ENCODE measurements around the gene ATF4.

The ATF4 gene

DNA sequence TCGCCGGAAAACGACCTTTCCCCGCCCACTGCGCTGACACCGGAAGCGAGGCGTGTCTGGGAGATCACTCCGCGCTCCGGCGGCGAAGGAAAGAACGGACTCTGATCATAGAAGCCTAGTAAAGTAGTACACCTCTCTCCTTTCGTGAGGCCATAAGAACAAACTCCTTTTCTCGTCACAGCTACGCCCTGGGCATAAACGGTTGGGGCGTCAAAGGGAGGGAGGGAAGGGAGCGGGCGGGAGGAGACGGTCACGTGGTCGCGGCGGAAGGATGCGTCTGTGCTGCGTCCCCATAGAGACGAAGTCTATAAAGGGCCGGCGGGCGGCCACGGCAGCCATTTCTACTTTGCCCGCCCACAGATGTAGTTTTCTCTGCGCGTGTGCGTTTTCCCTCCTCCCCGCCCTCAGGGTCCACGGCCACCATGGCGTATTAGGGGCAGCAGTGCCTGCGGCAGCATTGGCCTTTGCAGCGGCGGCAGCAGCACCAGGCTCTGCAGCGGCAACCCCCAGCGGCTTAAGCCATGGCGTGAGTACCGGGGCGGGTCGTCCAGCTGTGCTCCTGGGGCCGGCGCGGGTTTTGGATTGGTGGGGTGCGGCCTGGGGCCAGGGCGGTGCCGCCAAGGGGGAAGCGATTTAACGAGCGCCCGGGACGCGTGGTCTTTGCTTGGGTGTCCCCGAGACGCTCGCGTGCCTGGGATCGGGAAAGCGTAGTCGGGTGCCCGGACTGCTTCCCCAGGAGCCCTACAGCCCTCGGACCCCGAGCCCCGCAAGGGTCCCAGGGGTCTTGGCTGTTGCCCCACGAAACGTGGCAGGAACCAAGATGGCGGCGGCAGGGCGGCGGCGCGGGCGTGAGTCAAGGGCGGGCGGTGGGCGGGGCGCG is at the start of gene ATF4 (continued):
- TF ChIP-seq BCL11A (tag by site-specific recombination; IDR thresholded peaks at IDR 0.05; ENCODE audit: low read depth), result no peak
- no peak for TF ChIP-seq TRIM28 (IDR thresholded peaks at IDR 0.05; ENCODE audit: borderline replicate concordance, low read length)
- TF ChIP-seq ZNF561 (tag by site-specific recombination; IDR thresholded peaks at IDR 0.05; ENCODE audit: borderline replicate concordance), result no peak; the same call in 1 of the 2 replicates
- TF ChIP-seq ZFP37 (tag by site-specific recombination; IDR thresholded peaks at IDR 0.05), result peak; percentile 99
- TF ChIP-seq ZBTB21 (tag by site-specific recombination; IDR thresholded peaks at IDR 0.05), result peak; percentile 87
- TF ChIP-seq, protein P1, sequence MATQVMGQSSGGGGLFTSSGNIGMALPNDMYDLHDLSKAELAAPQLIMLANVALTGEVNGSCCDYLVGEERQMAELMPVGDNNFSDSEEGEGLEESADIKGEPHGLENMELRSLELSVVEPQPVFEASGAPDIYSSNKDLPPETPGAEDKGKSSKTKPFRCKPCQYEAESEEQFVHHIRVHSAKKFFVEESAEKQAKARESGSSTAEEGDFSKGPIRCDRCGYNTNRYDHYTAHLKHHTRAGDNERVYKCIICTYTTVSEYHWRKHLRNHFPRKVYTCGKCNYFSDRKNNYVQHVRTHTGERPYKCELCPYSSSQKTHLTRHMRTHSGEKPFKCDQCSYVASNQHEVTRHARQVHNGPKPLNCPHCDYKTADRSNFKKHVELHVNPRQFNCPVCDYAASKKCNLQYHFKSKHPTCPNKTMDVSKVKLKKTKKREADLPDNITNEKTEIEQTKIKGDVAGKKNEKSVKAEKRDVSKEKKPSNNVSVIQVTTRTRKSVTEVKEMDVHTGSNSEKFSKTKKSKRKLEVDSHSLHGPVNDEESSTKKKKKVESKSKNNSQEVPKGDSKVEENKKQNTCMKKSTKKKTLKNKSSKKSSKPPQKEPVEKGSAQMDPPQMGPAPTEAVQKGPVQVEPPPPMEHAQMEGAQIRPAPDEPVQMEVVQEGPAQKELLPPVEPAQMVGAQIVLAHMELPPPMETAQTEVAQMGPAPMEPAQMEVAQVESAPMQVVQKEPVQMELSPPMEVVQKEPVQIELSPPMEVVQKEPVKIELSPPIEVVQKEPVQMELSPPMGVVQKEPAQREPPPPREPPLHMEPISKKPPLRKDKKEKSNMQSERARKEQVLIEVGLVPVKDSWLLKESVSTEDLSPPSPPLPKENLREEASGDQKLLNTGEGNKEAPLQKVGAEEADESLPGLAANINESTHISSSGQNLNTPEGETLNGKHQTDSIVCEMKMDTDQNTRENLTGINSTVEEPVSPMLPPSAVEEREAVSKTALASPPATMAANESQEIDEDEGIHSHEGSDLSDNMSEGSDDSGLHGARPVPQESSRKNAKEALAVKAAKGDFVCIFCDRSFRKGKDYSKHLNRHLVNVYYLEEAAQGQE (tag by site-specific recombination; IDR thresholded peaks at IDR 0.05), result no peak
- TF ChIP-seq, protein P2, sequence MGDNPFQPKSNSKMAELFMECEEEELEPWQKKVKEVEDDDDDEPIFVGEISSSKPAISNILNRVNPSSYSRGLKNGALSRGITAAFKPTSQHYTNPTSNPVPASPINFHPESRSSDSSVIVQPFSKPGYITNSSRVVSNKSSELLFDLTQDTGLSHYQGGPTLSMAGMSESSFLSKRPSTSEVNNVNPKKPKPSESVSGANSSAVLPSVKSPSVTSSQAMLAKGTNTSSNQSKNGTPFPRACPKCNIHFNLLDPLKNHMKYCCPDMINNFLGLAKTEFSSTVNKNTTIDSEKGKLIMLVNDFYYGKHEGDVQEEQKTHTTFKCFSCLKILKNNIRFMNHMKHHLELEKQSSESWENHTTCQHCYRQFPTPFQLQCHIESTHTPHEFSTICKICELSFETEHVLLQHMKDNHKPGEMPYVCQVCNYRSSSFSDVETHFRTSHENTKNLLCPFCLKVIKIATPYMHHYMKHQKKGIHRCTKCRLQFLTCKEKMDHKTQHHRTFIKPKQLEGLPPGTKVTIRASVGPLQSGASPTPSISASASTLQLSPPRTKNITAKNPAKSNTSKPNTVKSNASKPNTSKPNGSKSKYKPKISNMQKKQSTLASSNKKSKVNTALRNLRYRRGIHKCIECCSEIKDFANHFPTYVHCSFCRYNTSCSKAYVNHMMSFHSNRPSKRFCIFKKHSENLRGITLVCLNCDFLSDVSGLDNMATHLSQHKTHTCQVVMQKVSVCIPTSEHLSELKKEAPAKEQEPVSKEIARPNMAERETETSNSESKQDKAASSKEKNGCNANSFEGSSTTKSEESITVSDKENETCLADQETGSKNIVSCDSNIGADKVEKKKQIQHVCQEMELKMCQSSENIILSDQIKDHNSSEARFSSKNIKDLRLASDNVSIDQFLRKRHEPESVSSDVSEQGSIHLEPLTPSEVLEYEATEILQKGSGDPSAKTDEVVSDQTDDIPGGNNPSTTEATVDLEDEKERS (tag by site-specific recombination; IDR thresholded peaks at IDR 0.05), result peak; percentile 89; the same call in 1 of the 2 replicates
- TF ChIP-seq, protein P3, sequence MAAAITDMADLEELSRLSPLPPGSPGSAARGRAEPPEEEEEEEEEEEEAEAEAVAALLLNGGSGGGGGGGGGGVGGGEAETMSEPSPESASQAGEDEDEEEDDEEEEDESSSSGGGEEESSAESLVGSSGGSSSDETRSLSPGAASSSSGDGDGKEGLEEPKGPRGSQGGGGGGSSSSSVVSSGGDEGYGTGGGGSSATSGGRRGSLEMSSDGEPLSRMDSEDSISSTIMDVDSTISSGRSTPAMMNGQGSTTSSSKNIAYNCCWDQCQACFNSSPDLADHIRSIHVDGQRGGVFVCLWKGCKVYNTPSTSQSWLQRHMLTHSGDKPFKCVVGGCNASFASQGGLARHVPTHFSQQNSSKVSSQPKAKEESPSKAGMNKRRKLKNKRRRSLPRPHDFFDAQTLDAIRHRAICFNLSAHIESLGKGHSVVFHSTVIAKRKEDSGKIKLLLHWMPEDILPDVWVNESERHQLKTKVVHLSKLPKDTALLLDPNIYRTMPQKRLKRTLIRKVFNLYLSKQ (tag by site-specific recombination; IDR thresholded peaks at IDR 0.05; ENCODE audit: borderline replicate concordance), result no peak
- TF ChIP-seq ZNF555 (tag by site-specific recombination; conservative IDR thresholded peaks at IDR 0.05), result no peak
- peak; percentile 75 for TF ChIP-seq OVOL3 (tag by site-specific recombination; IDR thresholded peaks at IDR 0.05)
- 0 out of 2 replicates have a peak, but pooled peaks have one; percentile 7 for TF ChIP-seq PRDM1 (tag by site-specific recombination; IDR thresholded peaks at IDR 0.05)
- no peak for TF ChIP-seq ZNF133 (tag by site-specific recombination; IDR thresholded peaks at IDR 0.05)
- peak; percentile 63 for TF ChIP-seq ZNF239 (tag by site-specific recombination; IDR thresholded peaks at IDR 0.05)
- no peak for TF ChIP-seq ZNF416 (tag by site-specific recombination; IDR thresholded peaks at IDR 0.05)
- no peak; the same call in 1 of the 2 replicates for TF ChIP-seq MYNN (tag by site-specific recombination; IDR thresholded peaks at IDR 0.05; ENCODE audit: borderline replicate concordance)
- no peak for TF ChIP-seq ZNF274 (IDR thresholded peaks at IDR 0.05; ENCODE audit: low read length)
- no peak for TF ChIP-seq ZNF274 (tag by site-specific recombination; IDR thresholded peaks at IDR 0.05; ENCODE audit: borderline replicate concordance)
- no peak for TF ChIP-seq ZNF48 (tag by site-specific recombination; IDR thresholded peaks at IDR 0.05)
- no peak for TF ChIP-seq ZNF510 (tag by site-specific recombination; IDR thresholded peaks at IDR 0.05; ENCODE audit: insufficient replicate concordance)
- TF ChIP-seq ZNF423 (tag by site-specific recombination; IDR thresholded peaks at IDR 0.05), result no peak
- peak; percentile 97 for TF ChIP-seq ZNF76 (tag by site-specific recombination; IDR thresholded peaks at IDR 0.05; ENCODE audit: borderline replicate concordance, low read depth)
- peak; percentile 70 for TF ChIP-seq IKZF3 (tag by site-specific recombination; IDR thresholded peaks at IDR 0.05)
- TF ChIP-seq, protein P4, sequence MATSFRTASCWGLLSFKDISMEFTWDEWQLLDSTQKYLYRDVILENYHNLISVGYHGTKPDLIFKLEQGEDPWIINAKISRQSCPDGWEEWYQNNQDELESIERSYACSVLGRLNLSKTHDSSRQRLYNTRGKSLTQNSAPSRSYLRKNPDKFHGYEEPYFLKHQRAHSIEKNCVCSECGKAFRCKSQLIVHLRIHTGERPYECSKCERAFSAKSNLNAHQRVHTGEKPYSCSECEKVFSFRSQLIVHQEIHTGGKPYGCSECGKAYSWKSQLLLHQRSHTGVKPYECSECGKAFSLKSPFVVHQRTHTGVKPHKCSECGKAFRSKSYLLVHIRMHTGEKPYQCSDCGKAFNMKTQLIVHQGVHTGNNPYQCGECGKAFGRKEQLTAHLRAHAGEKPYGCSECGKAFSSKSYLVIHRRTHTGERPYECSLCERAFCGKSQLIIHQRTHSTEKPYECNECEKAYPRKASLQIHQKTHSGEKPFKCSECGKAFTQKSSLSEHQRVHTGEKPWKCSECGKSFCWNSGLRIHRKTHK (tag by site-specific recombination; IDR thresholded peaks at IDR 0.05), result 0 out of 2 replicates have a peak, but pooled peaks have one; percentile 5
- TF ChIP-seq, protein P5, sequence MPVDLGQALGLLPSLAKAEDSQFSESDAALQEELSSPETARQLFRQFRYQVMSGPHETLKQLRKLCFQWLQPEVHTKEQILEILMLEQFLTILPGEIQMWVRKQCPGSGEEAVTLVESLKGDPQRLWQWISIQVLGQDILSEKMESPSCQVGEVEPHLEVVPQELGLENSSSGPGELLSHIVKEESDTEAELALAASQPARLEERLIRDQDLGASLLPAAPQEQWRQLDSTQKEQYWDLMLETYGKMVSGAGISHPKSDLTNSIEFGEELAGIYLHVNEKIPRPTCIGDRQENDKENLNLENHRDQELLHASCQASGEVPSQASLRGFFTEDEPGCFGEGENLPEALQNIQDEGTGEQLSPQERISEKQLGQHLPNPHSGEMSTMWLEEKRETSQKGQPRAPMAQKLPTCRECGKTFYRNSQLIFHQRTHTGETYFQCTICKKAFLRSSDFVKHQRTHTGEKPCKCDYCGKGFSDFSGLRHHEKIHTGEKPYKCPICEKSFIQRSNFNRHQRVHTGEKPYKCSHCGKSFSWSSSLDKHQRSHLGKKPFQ (tag by site-specific recombination; IDR thresholded peaks at IDR 0.05), result no peak
- peak; percentile 82 for TF ChIP-seq EGR2 (tag by site-specific recombination; IDR thresholded peaks at IDR 0.05; ENCODE audit: low read depth)
- TF ChIP-seq ZNF677 (tag by site-specific recombination; IDR thresholded peaks at IDR 0.05), result no peak
- TF ChIP-seq ZNF791 (tag by site-specific recombination; IDR thresholded peaks at IDR 0.05), result no peak
- TF ChIP-seq ZNF830 (tag by site-specific recombination; IDR thresholded peaks at IDR 0.05; ENCODE audit: low read depth), result no peak
- no peak for TF ChIP-seq ZNF596 (tag by site-specific recombination; IDR thresholded peaks at IDR 0.05)
